Measurements from ENCODE around the gene PIP5K1A.

Gene PIP5K1A, protein sequence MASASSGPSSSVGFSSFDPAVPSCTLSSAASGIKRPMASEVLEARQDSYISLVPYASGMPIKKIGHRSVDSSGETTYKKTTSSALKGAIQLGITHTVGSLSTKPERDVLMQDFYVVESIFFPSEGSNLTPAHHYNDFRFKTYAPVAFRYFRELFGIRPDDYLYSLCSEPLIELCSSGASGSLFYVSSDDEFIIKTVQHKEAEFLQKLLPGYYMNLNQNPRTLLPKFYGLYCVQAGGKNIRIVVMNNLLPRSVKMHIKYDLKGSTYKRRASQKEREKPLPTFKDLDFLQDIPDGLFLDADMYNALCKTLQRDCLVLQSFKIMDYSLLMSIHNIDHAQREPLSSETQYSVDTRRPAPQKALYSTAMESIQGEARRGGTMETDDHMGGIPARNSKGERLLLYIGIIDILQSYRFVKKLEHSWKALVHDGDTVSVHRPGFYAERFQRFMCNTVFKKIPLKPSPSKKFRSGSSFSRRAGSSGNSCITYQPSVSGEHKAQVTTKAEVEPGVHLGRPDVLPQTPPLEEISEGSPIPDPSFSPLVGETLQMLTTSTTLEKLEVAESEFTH

GRCh38 chr1:151198254-151199127, at the start of gene PIP5K1A:
PIP5K1A (plus strand) TSS chr1:151198552; CDS start chr1:151198997, 445 bp downstream.
- 0 out of 2 replicates have a peak, but pooled peaks cover 6% of the 10 kb centered on the region for H4K20me1 ChIP-seq (ENCODE audit: low read depth, low read length)
- no peak for TF ChIP-seq EZH2phosphoT487 (conservative IDR thresholded peaks at IDR 0.05; ENCODE audit: low read length)
- TF ChIP-seq CTCF (IDR thresholded peaks at IDR 0.05; ENCODE audit: insufficient read depth, low read length, poor library complexity, severe bottlenecking) = no peak
- H3K36me3 ChIP-seq (ENCODE audit: low read length) = 0 out of 2 replicates have a peak, but pooled peaks cover 3% of the 10 kb centered on the region
- H3K79me2 ChIP-seq (ENCODE audit: insufficient read depth, low read length) = peaks cover 49% of the 10 kb centered on the region
- peak within 1 kb of the TSS; percentile 66 for H2AFZ ChIP-seq (ENCODE audit: low read depth, low read length, severe bottlenecking)
- H3F3A ChIP-seq (ENCODE audit: insufficient read depth) = peaks cover 8% of the 10 kb centered on the region
- H3K4me2 ChIP-seq (ENCODE audit: low read depth, low read length, poor library complexity, severe bottlenecking) = peak within 1 kb of the TSS; percentile 92
- peak within 1 kb of the TSS; percentile 77 for H3K4me3 ChIP-seq (ENCODE audit: insufficient read depth, low read length, poor library complexity, severe bottlenecking)
- peak within 1 kb of the TSS; percentile 68 for H3K27ac ChIP-seq (ENCODE audit: low read depth, low read length)
- H3K9ac ChIP-seq (ENCODE audit: low read length) = peak within 1 kb of the TSS; percentile 84
- H3K9me2 ChIP-seq (replicated peaks; ENCODE audit: insufficient read depth, low read length) = no peaks in the 10 kb centered on the region
- no peaks in the 10 kb centered on the region for H3K27me3 ChIP-seq (ENCODE audit: low read length)
- H3K9me3 ChIP-seq (ENCODE audit: insufficient read depth, low read length) = no peaks in the 10 kb centered on the region

DNA sequence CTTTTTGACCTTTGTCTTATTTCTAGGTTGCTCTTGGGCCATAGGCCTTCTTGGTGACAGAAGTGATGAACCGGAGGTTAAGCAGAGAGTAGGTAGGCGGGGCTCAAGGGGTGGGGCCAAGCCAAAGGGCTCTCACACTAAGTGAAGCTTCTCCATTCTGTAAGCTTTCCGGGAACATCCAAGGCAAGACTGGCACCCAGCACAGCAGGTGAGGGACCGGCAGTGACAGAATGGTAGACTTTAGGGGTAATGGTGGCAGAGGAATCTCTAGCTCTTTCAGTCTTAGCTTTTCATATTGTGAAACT, 41.9 kb upstream of the PIP5K1A start, which contains the start of gene TNFAIP8L2:
Gene TNFAIP8L2, plus strand, starts transcription at position 135 of the 305 bp plus-strand sequence. CDS start 2,049 bp downstream, outside the sequence.
- Histone ChIP-seq H3K4me3 (ENCODE audit: insufficient read depth, low read length, poor library complexity, severe bottlenecking) (no peak within 1 kb of the TSS), H3K79me2 (ENCODE audit: insufficient read depth, low read length) (no peaks in the 10 kb centered on the region), H3K9me3 (ENCODE audit: insufficient read depth, low read length) (no peaks in the 10 kb centered on the region), H4K20me1 (ENCODE audit: low read depth, low read length) (no peaks in the 10 kb centered on the region), H3K9ac (ENCODE audit: low read length) (peak within 1 kb of the TSS; percentile 19; the same call in 1 of the 2 replicates), H3K27me3 (ENCODE audit: low read length) (no peaks in the 10 kb centered on the region), H2AFZ (ENCODE audit: low read depth, low read length, severe bottlenecking) (peak within 1 kb of the TSS; percentile 6), H3K36me3 (ENCODE audit: low read length) (no peaks in the 10 kb centered on the region), H3K9me2 (replicated peaks; ENCODE audit: insufficient read depth, low read length) (no peaks in the 10 kb centered on the region), H3K27ac (ENCODE audit: low read depth, low read length) (no peak within 1 kb of the TSS), H3K4me2 (ENCODE audit: low read depth, low read length, poor library complexity, severe bottlenecking) (peak within 1 kb of the TSS; percentile 45), H3F3A (ENCODE audit: insufficient read depth) (no peaks in the 10 kb centered on the region)
- TF ChIP-seq CTCF (IDR thresholded peaks at IDR 0.05; ENCODE audit: insufficient read depth, low read length, poor library complexity, severe bottlenecking) (no peak), EZH2phosphoT487 (conservative IDR thresholded peaks at IDR 0.05; ENCODE audit: low read length) (no peak)

- Histone ChIP-seq H3K9ac (ENCODE audit: low read length) (peak overlapping the region; percentile 19; the same call in 1 of the 2 replicates), H3K27ac (ENCODE audit: low read depth, low read length) (no peak overlapping the region), H3K9me2 (replicated peaks; ENCODE audit: insufficient read depth, low read length) (no peaks in the 10 kb centered on the region), H3K79me2 (ENCODE audit: insufficient read depth, low read length) (no peaks in the 10 kb centered on the region), H3K27me3 (ENCODE audit: low read length) (no peaks in the 10 kb centered on the region), H2AFZ (ENCODE audit: low read depth, low read length, severe bottlenecking) (no peak overlapping the region), H3K4me3 (ENCODE audit: insufficient read depth, low read length, poor library complexity, severe bottlenecking) (no peak overlapping the region), H3K4me2 (ENCODE audit: low read depth, low read length, poor library complexity, severe bottlenecking) (peak overlapping the region; percentile 45), H3F3A (ENCODE audit: insufficient read depth) (0 out of 2 replicates have a peak, but pooled peaks cover 5% of the 10 kb centered on the region), H3K36me3 (ENCODE audit: low read length) (no peaks in the 10 kb centered on the region), H3K9me3 (ENCODE audit: insufficient read depth, low read length) (no peaks in the 10 kb centered on the region), H4K20me1 (ENCODE audit: low read depth, low read length) (no peaks in the 10 kb centered on the region)
- TF ChIP-seq EZH2phosphoT487 (conservative IDR thresholded peaks at IDR 0.05; ENCODE audit: low read length) (no peak), CTCF (IDR thresholded peaks at IDR 0.05; ENCODE audit: insufficient read depth, low read length, poor library complexity, severe bottlenecking) (no peak)
These were observed 41.3 kb upstream of the PIP5K1A start for GRCh38 chr1:151157067-151157531.
